Stimulated activated CD8-positive, alpha-beta memory T cell treated with anti-CD3 and anti-CD28 coated beads, Interleukin-12 subunit alpha, Interleukin-12 subunit beta, amount 100 ng/mL, for 24 hours (primary cell): ENCODE data around the gene SKIC2.
"Not testable (repeated sequence)": the region's sequence is repeated elsewhere in the genome, so short reads cannot be mapped to it uniquely, and the experiment has no call there.

ENCODE experiments used
- DNase-seq: peaks from one replicate; pipeline ENCODE4 v3.0.0-alpha.2; 2020; ENCODE audit errors: extremely low read depth

Gene SKIC2

DNA sequence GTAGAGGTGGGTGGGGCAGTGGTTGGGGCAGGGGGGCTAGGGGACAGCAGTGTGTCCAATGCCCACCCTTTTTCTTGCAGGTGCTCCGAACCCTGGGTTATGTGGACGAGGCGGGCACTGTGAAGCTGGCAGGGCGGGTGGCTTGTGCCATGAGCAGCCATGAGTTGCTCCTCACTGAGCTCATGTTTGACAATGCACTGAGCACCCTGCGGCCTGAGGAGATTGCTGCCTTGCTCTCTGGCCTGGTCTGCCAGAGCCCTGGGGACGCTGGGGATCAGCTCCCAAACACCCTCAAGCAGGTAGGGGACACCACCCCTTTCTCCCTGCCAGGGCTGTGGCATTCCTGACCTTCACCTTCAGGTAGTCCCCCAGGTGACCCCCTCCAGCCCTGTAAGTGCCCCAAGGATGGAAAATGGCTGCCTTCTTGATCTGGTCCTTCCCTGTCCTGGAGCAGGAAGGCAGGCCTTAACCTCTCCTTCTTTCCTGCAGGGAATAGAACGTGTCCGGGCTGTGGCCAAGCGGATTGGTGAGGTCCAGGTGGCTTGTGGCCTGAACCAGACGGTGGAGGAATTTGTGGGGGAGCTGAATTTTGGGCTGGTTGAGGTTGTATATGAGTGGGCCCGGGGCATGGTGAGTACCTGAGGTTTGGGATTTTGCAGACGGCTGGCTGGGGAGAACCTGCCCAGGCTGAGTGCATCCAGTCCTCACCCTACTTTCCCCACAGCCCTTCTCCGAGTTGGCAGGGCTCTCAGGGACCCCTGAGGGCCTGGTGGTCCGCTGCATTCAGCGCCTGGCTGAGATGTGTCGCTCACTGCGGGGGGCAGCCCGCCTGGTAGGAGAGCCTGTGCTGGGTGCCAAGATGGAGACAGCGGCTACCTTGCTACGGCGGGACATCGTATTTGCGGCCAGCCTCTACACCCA is 10.1 kb downstream of the SKIC2 start:
- DNase-seq: no peak

- no peak for DNase-seq
Measured at GRCh38 chr6:31969712-31970603, 11.0 kb downstream of the SKIC2 start.

DNA sequence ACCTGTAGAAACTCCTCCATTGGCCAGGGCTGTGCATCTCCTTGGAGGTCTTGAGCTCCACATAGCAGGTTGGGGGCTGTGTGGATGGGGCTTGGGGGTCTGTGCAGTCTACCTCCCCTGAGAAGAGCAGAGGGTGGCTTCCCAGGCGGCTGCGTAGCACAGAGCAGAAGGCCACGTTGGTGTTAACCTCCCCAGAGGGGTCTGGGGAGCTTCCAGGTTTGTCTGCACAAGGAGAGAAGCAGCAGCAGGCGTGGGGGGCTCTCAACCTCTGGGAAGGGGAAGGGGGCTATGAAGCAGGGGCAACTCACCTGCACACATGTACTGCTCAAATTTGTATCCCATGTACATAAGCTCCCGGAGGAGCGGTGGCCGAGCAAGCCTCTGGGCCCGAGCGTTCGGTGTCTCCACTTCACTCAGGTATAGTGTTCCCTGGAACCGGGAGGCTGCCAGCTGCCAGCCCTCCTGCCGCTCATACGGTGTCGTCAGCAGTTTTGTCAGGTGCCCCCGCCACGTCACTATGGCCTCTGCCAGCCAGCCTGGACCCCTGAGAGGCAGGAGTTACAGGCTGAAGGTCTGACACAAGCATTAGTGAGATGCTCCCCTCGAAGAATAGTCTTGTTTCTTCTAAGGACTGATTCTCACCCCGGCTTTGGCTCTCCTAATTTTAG is 11.8 kb downstream of the SKIC2 start:
- DNase-seq: no peak

DNA sequence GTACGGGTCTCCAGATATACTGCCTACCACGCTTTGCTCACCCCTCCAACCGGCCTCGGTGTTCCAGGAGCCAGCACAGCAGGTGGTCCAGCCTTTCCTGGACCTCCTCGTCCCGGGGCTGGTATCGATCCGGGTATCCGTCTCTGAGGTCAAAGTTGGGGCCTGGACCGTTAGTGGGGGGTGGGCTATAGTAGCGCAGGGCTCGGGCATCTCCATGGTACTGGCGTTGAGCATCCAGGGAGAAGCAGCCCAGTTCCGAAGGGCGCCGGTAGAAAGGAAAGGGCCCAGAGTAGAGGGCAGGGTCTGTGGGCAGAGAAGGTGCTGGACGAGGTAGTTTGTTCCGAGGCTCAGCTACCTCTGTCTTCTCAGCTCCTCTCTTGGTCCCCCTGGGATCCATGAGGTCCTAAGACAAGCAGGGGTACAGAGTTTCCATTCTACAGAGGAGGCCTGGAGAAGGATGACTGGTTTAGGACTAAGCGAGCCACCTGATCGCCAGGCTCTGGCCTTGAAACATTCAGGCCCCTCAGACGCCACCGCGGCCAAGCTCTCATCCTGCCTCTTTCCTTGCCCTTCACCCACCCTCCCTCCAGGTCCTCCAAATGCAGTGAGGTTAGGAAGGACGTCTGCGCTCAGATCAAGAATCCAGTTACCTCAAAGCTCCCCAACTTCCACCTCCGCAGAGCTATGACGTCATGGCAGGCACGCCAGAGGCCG is 12.5 kb downstream of the SKIC2 start:
- no peak for DNase-seq

- peak; percentile 95 for DNase-seq
Measured at GRCh38 chr6:31971993-31972708, 13.2 kb downstream of the SKIC2 start, which contains the start of gene DXO. Gene DXO (minus strand): TSS chr6:31972138. CDS start chr6:31971675, 463 bp downstream.

DNA sequence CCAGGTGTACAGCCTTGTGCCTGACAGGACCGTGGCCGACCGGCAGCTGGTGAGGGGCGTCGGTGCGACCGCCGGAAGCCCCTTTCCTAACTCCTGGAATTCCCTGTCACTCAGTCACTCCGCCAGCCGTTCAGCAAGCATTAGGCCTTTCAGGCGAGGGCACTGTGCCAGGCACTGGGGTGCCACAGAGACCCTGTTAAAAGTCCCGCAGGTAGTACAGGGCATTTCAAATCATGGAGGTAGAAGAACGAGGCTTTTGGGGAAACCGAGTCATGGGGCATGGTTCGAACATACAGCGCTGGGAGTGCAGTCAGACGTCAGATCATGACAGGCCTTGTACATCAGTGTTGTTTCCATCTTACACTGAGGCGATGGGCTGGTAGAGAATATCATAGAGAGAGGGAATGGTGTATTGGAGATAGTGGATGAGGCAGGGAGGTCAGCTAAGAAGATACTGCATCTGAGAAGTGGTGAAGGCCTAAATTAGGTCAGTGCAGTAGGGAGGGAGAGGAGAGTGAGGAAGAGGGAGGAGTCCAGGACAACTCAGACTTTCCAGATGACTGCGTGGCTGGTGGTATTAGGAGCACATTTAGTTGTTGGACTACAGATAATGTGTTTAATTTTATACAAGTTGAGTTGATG is 13.9 kb downstream of the SKIC2 start:
- no peak for DNase-seq

DNA sequence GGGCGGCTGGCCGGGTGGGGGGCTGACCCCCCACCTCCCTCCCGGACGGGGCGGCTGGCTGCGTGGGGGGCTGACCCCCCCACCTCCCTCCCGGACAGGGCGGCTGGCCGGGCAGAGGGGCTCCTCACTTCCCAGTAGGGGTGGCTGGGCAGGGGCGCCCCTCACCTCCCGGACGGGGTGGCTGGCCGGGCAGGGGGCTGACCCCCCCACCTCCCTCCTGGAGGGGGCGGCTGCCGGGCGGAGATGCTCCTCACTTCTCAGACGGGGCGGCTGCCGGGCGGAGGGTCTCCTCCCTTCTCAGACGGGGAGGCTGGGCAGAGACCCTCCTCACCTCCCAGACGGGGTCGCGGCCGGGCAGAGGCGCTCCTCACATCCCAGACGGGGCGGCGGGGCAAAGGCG is 17.1 kb downstream of the SKIC2 start:
- not testable (repeated sequence) for DNase-seq

- no peak for DNase-seq
Measured at GRCh38 chr6:31977816-31978431, 18.9 kb downstream of the SKIC2 start.

DNA sequence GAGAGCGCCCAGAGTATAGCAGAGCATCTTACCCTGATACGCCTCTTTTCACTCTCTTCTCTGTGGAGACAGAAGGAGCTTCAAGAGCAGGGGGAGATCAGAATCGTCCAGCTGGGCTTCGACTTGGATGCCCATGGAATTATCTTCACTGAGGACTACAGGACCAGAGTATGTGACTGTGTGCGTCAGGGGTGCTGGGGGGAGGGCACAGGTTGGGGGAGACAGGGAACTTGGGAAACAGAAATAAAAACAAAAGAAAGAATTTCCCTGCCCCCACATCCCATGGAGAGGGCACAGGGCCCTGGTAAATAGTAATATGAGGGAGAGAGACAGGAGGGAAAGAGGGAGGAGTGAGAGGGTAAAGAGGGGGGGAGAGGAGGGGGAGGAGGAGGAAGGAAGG is 19.9 kb downstream of the SKIC2 start:
- DNase-seq: no peak

- DNase-seq: no peak
Measured at GRCh38 chr6:31979238-31979898, 20.4 kb downstream of the SKIC2 start.

- DNase-seq: not testable (repeated sequence)
Measured at GRCh38 chr6:31980195-31980876, 21.4 kb downstream of the SKIC2 start.

DNA sequence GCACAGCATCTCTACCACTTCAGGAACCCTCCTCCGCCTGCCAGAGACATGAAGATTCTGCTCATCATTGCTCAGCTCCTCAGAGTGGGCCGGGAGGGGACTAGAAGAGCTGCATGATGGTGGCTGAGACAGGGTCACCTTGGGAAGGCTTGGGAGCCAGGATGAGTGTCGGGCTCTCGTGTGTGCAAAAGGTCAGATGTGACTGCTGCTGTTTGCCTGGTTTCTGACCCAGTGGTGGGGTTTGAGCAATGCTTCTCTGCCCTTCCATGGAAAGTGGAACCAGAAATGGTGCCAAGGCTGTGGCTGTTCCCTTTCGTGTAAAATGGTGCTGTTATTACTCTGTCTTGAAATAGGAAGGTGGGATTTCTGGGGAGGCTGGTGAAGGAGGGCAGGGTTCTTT is 22.0 kb downstream of the SKIC2 start:
- not testable (repeated sequence) for DNase-seq

DNA sequence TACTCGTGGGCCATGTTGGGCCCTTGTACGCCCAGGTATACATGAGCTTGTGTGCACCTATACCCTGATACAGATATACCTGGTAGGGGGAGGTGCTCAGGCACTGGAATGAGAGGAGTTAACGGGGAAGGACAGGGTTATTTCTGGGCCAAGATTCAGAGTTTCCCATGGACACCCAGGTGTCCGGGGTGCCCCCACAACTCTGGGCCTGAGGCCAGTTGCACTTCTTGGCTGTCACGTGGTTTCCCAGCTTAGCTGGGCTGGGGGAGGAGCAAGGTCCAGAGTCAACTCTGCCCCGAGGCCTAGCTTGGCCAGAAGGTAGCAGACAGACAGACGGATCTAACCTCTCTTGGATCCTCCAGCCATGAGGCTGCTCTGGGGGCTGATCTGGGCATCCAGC is 22.8 kb downstream of the SKIC2 start, which contains the start of gene C4A:
Gene C4A, plus strand, starts transcription at position 314 of the 400 bp plus-strand sequence. Its CDS starts 51 bp downstream, at position 365.
- not testable (repeated sequence) for DNase-seq

GRCh38 chr6:31989363-31989762 is 30.4 kb downstream of the SKIC2 start:
- not testable (repeated sequence) for DNase-seq

- DNase-seq: not testable (repeated sequence)
Measured at GRCh38 chr6:31994421-31994820, 35.4 kb downstream of the SKIC2 start.

DNA sequence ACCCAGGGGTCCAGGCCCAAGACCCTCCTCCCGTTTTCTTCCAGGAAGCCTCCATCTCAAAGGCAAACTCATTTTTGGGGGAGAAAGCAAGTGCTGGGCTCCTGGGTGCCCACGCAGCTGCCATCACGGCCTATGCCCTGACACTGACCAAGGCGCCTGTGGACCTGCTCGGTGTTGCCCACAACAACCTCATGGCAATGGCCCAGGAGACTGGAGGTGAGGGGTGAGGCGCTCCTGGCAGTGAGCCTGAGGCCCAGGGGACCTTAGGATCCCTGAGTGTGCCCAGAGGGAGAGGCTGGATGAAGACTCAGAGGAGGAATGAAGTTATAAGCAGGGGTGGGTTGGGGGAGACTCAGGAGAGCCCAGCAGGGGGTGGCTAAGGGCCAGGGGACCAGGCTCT is 37.4 kb downstream of the SKIC2 start:
- DNase-seq: not testable (repeated sequence)

GRCh38 chr6:32002546-32003268 is 43.7 kb downstream of the SKIC2 start:
- DNase-seq: not testable (repeated sequence)

DNA sequence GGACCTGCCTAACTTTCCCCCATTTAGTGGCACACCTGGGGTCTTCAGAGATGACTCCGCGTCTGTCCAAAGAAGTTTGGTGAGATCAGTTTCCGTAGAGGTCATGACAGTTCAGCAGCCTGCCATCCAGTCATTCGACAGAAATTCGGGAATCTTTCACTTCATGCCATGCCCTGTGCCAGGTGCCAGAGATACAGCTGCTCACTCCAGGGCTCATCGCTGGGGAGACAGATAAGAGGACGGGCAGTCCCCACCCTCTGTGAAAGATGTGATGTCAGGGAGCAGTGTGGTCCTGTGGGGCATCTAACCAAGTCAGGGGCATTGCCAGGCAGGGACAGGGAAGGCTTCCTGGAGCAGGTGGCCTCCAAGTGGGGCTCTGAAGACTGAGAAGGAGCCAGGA is 44.3 kb downstream of the SKIC2 start:
- DNase-seq: not testable (repeated sequence)
